Measurements from ENCODE around the gene STAT4. TPM values are rescaled to one million over a fixed set of nuclear protein-coding genes. Genes with fewer than 3 reads are reported as not detected.

STAT4 gene
- total RNA-seq, 2 donors from 2014 or later, result 38.0 to 51.7 TPM

- Mint-ChIP-seq H3K36me3 (ENCODE audit: low read depth) (peaks cover 24% of the 10 kb centered on the region), H3K27me3 (no peaks in the 10 kb centered on the region), H3K4me3 (no peak overlapping the region), H3K27ac (no peak overlapping the region), H3K9me3 (peaks cover 5% of the 10 kb centered on the region), H3K4me1 (peaks cover 20% of the 10 kb centered on the region)
- no peak for ATAC-seq (replicated peaks)
Measured at GRCh38 chr2:191045141-191045540, 105.7 kb downstream of the STAT4 start.

- Mint-ChIP-seq H3K4me1 (peaks cover 28% of the 10 kb centered on the region), H3K9me3 (peaks cover 5% of the 10 kb centered on the region), H3K27ac (no peak overlapping the region), H3K27me3 (no peaks in the 10 kb centered on the region), H3K4me3 (no peak overlapping the region), H3K36me3 (ENCODE audit: low read depth) (peaks cover 36% of the 10 kb centered on the region)
- peak; percentile 25 for ATAC-seq (replicated peaks)
Measured at GRCh38 chr2:191043438-191043837, 107.4 kb downstream of the STAT4 start.

GRCh38 chr2:191041418-191042161 is 109.2 kb downstream of the STAT4 start:
- H3K27me3 Mint-ChIP-seq, result no peaks in the 10 kb centered on the region
- H3K4me3 Mint-ChIP-seq, result peak overlapping the region; percentile 1
- peaks cover 49% of the 10 kb centered on the region for H3K36me3 Mint-ChIP-seq (ENCODE audit: low read depth)
- H3K4me1 Mint-ChIP-seq, result peaks cover 42% of the 10 kb centered on the region
- no peak overlapping the region for H3K27ac Mint-ChIP-seq
- ATAC-seq (replicated peaks), result peak; percentile 51
- peaks cover 5% of the 10 kb centered on the region for H3K9me3 Mint-ChIP-seq

- ATAC-seq (replicated peaks), result no peak
- Mint-ChIP-seq H3K4me1 (peaks cover 39% of the 10 kb centered on the region), H3K36me3 (ENCODE audit: low read depth) (peaks cover 67% of the 10 kb centered on the region), H3K9me3 (peaks cover 5% of the 10 kb centered on the region), H3K27me3 (no peaks in the 10 kb centered on the region), H3K27ac (peak overlapping the region; percentile 37), H3K4me3 (peak overlapping the region; percentile 66)
Measured at GRCh38 chr2:191039616-191040015, 111.2 kb downstream of the STAT4 start.

- peak overlapping the region; percentile 66 for H3K4me3 Mint-ChIP-seq
- H3K27ac Mint-ChIP-seq, result peak overlapping the region; percentile 87
- H3K4me1 Mint-ChIP-seq, result peaks cover 39% of the 10 kb centered on the region
- ATAC-seq (replicated peaks), result no peak
- peaks cover 72% of the 10 kb centered on the region for H3K36me3 Mint-ChIP-seq (ENCODE audit: low read depth)
- no peaks in the 10 kb centered on the region for H3K9me3 Mint-ChIP-seq
- no peaks in the 10 kb centered on the region for H3K27me3 Mint-ChIP-seq
Measured at GRCh38 chr2:191038741-191039140, 112.1 kb downstream of the STAT4 start.

- peak overlapping the region; percentile 87 for H3K27ac Mint-ChIP-seq
- H3K9me3 Mint-ChIP-seq, result no peaks in the 10 kb centered on the region
- peak overlapping the region; percentile 66 for H3K4me3 Mint-ChIP-seq
- H3K4me1 Mint-ChIP-seq, result peaks cover 35% of the 10 kb centered on the region
- H3K36me3 Mint-ChIP-seq (ENCODE audit: low read depth), result peaks cover 73% of the 10 kb centered on the region
- no peaks in the 10 kb centered on the region for H3K27me3 Mint-ChIP-seq
- ATAC-seq (replicated peaks), result peak; percentile 90
Measured at GRCh38 chr2:191038241-191038725, 112.5 kb downstream of the STAT4 start.

- Mint-ChIP-seq H3K9me3 (no peaks in the 10 kb centered on the region), H3K4me1 (peaks cover 32% of the 10 kb centered on the region), H3K36me3 (ENCODE audit: low read depth) (peaks cover 80% of the 10 kb centered on the region), H3K4me3 (peak overlapping the region; percentile 66), H3K27me3 (no peaks in the 10 kb centered on the region), H3K27ac (peak overlapping the region; percentile 87)
- ATAC-seq (replicated peaks), result no peak
Measured at GRCh38 chr2:191037351-191037750, 113.4 kb downstream of the STAT4 start.

- Mint-ChIP-seq H3K4me1 (peaks cover 22% of the 10 kb centered on the region), H3K36me3 (ENCODE audit: low read depth) (peaks cover 82% of the 10 kb centered on the region), H3K27ac (no peak overlapping the region), H3K4me3 (no peak overlapping the region), H3K9me3 (no peaks in the 10 kb centered on the region), H3K27me3 (no peaks in the 10 kb centered on the region)
- no peak for ATAC-seq (replicated peaks)
Measured at GRCh38 chr2:191036363-191036762, 114.4 kb downstream of the STAT4 start.

- Mint-ChIP-seq H3K36me3 (ENCODE audit: low read depth) (peaks cover 87% of the 10 kb centered on the region), H3K4me3 (no peak overlapping the region), H3K27me3 (no peaks in the 10 kb centered on the region), H3K9me3 (no peaks in the 10 kb centered on the region), H3K4me1 (peaks cover 27% of the 10 kb centered on the region), H3K27ac (peak overlapping the region; percentile 4)
- ATAC-seq (replicated peaks), result no peak
Measured at GRCh38 chr2:191032588-191033429, 118.0 kb downstream of the STAT4 start.

GRCh38 chr2:191031256-191031655 is 119.5 kb downstream of the STAT4 start:
- Mint-ChIP-seq H3K27ac (peak overlapping the region; percentile 79), H3K4me1 (peaks cover 22% of the 10 kb centered on the region), H3K9me3 (no peaks in the 10 kb centered on the region), H3K4me3 (peak overlapping the region; percentile 43), H3K27me3 (no peaks in the 10 kb centered on the region), H3K36me3 (ENCODE audit: low read depth) (peaks cover 79% of the 10 kb centered on the region)
- no peak for ATAC-seq (replicated peaks)

- peaks cover 27% of the 10 kb centered on the region for H3K4me1 Mint-ChIP-seq
- ATAC-seq (replicated peaks), result peak; percentile 81
- H3K27ac Mint-ChIP-seq, result peak overlapping the region; percentile 79
- H3K36me3 Mint-ChIP-seq (ENCODE audit: low read depth), result peaks cover 73% of the 10 kb centered on the region
- peak overlapping the region; percentile 43 for H3K4me3 Mint-ChIP-seq
- H3K9me3 Mint-ChIP-seq, result no peaks in the 10 kb centered on the region
- H3K27me3 Mint-ChIP-seq, result no peaks in the 10 kb centered on the region
Measured at GRCh38 chr2:191030521-191031154, 120.2 kb downstream of the STAT4 start.

- H3K4me3 Mint-ChIP-seq, result peak overlapping the region; percentile 43
- ATAC-seq (replicated peaks), result peak; percentile 15
- H3K27me3 Mint-ChIP-seq, result no peaks in the 10 kb centered on the region
- peaks cover 33% of the 10 kb centered on the region for H3K4me1 Mint-ChIP-seq
- H3K27ac Mint-ChIP-seq, result peak overlapping the region; percentile 26
- H3K36me3 Mint-ChIP-seq (ENCODE audit: low read depth), result peaks cover 62% of the 10 kb centered on the region
- no peaks in the 10 kb centered on the region for H3K9me3 Mint-ChIP-seq
Measured at GRCh38 chr2:191029280-191029950, 121.4 kb downstream of the STAT4 start.

- peak; percentile 25 for ATAC-seq (replicated peaks)
- Mint-ChIP-seq H3K27ac (no peak overlapping the region), H3K9me3 (no peaks in the 10 kb centered on the region), H3K4me3 (peak overlapping the region; percentile 12), H3K4me1 (peaks cover 33% of the 10 kb centered on the region), H3K27me3 (no peaks in the 10 kb centered on the region), H3K36me3 (ENCODE audit: low read depth) (peaks cover 36% of the 10 kb centered on the region)
Measured at GRCh38 chr2:191026377-191026776, 124.4 kb downstream of the STAT4 start.

- Mint-ChIP-seq H3K9me3 (no peaks in the 10 kb centered on the region), H3K4me3 (peak overlapping the region; percentile 33), H3K27ac (peak overlapping the region; percentile 1), H3K4me1 (peaks cover 25% of the 10 kb centered on the region), H3K36me3 (ENCODE audit: low read depth) (peaks cover 24% of the 10 kb centered on the region), H3K27me3 (no peaks in the 10 kb centered on the region)
- no peak for ATAC-seq (replicated peaks)
Measured at GRCh38 chr2:191025135-191025534, 125.7 kb downstream of the STAT4 start.

All from activated T-helper 17 cell treated with anti-CD3 and anti-CD28 coated beads, Interleukin-2, amount 50 U/mL, for 72 hours (primary cell).